Osteoblast (primary cell): ENCODE results near the gene CLTRN. TPM values are rescaled to one million over a fixed set of nuclear protein-coding genes. Genes with fewer than 3 reads are reported as not detected.

Experiments used
- DNase-seq: peaks from one replicate; pipeline ENCODE4 v3.0.0; 2011; ENCODE audit warnings: low spot score, mixed read lengths; ENCODE audit not compliant: insufficient read length; ENCODE audit errors: missing footprints
- H2AFZ ChIP-seq: 2 replicates; pipeline ENCODE4 v1.6.0; 2011; ENCODE audit warnings: mild to moderate bottlenecking, low read length
- H3K27ac ChIP-seq: 2 replicates; pipeline ENCODE4 v1.5.1; 2011; ENCODE audit warnings: mild to moderate bottlenecking, low read depth, low read length, moderate library complexity
- H3K27me3 ChIP-seq: 2 replicates; pipeline ENCODE4 v1.6.0; 2012; ENCODE audit warnings: mild to moderate bottlenecking, control low read depth, inconsistent platforms, low read length, moderate library complexity; ENCODE audit not compliant: insufficient read depth
- H3K36me3 ChIP-seq: 2 replicates; pipeline ENCODE4 v1.5.1; 2011; ENCODE audit warnings: mild to moderate bottlenecking, low read length, control low read depth, moderate library complexity; ENCODE audit not compliant: insufficient read depth
- H3K4me1 ChIP-seq: 2 replicates; pipeline ENCODE4 v1.5.1; 2011; ENCODE audit warnings: mild to moderate bottlenecking, low read length, control low read depth, moderate library complexity; ENCODE audit not compliant: insufficient read depth
- H3K4me2 ChIP-seq: 2 replicates; pipeline ENCODE4 v1.6.0; 2011; ENCODE audit warnings: mild to moderate bottlenecking, low read length; ENCODE audit not compliant: insufficient read depth
- H3K4me3 ChIP-seq: fragments of 200-600 bp; sonication (generic); 3 replicates; pipeline ENCODE4 v1.5.1; 2012; ENCODE audit warnings: mild to moderate bottlenecking, low read length, inconsistent platforms; ENCODE audit not compliant: insufficient read depth
- H3K79me2 ChIP-seq: 2 replicates; pipeline ENCODE4 v1.6.0; 2012; ENCODE audit warnings: mild to moderate bottlenecking, low read length, control low read depth, inconsistent platforms; ENCODE audit not compliant: insufficient read depth
- H3K9me3 ChIP-seq: 2 replicates; pipeline ENCODE4 v1.5.1; 2011; ENCODE audit warnings: low read depth, low read length, control low read depth
- H4K20me1 ChIP-seq: 2 replicates; pipeline ENCODE4 v1.6.0; 2012; ENCODE audit warnings: mild to moderate bottlenecking, low read length, control low read depth; ENCODE audit not compliant: insufficient read depth
- CTCF ChIP-seq: IDR thresholded peaks from 2 replicates; pipeline ENCODE4 v1.5.1; 2011; ENCODE audit warnings: mild to moderate bottlenecking, low read depth, low read length, moderate library complexity; ENCODE audit errors: extremely low read depth
- total RNA-seq: library from RNA; depleted of rRNA; stranded (reverse); fragments of >200 nt; gene quantifications from 2 replicates; pipeline ENCODE4 v1.2.3, GENCODE V29; 2012

CLTRN gene
- total RNA-seq, 1 donor, result 0.36 TPM

GRCh38 chrX:15696516-15696915, 31.9 kb upstream of the CLTRN start:
- H3K4me3 ChIP-seq, result no peak overlapping the region
- H3K4me2 ChIP-seq, result no peak overlapping the region
- TF ChIP-seq CTCF, result no peak

GRCh38 chrX:15694941-15695451, 30.4 kb upstream of the CLTRN start:
- H2AFZ ChIP-seq, result no peak overlapping the region
- no peak for DNase-seq
- TF ChIP-seq CTCF, result no peak
- H3K9me3 ChIP-seq, result no peaks in the 10 kb centered on the region
- no peak overlapping the region for H3K4me2 ChIP-seq
- no peak overlapping the region for H3K4me3 ChIP-seq
- H3K27me3 ChIP-seq, result no peaks in the 10 kb centered on the region
- H4K20me1 ChIP-seq, result peaks cover 6% of the 10 kb centered on the region
- no peak overlapping the region for H3K27ac ChIP-seq
- H3K79me2 ChIP-seq, result no peaks in the 10 kb centered on the region
- peaks cover 28% of the 10 kb centered on the region for H3K36me3 ChIP-seq
- H3K4me1 ChIP-seq, result no peaks in the 10 kb centered on the region

More at GRCh38 chrX:15696516-15696915, 31.9 kb upstream of the CLTRN start:
- Histone ChIP-seq H3K27ac (no peak overlapping the region), H4K20me1 (peaks cover 3% of the 10 kb centered on the region), H2AFZ (no peak overlapping the region), H3K4me1 (no peaks in the 10 kb centered on the region), H3K36me3 (peaks cover 24% of the 10 kb centered on the region), H3K9me3 (no peaks in the 10 kb centered on the region), H3K27me3 (no peaks in the 10 kb centered on the region), H3K79me2 (no peaks in the 10 kb centered on the region)
- DNase-seq, result no peak

GRCh38 chrX:15686818-15687685, 22.4 kb upstream of the CLTRN start:
- DNase-seq, result peak; percentile 35
- H3K27ac ChIP-seq, result no peak overlapping the region

More at GRCh38 chrX:15686818-15687685, 22.4 kb upstream of the CLTRN start:
- Histone ChIP-seq H3K36me3 (peaks cover 11% of the 10 kb centered on the region), H3K4me1 (no peaks in the 10 kb centered on the region), H3K4me2 (no peak overlapping the region), H4K20me1 (peaks cover 33% of the 10 kb centered on the region), H2AFZ (no peak overlapping the region), H3K9me3 (no peaks in the 10 kb centered on the region), H3K27me3 (no peaks in the 10 kb centered on the region), H3K79me2 (peaks cover 37% of the 10 kb centered on the region), H3K4me3 (no peak overlapping the region)
- peak; percentile 87 for TF ChIP-seq CTCF
